OCI-LY7 (cell line): Measurements from ENCODE around the gene ERCC1. TPM values are rescaled to one million over a fixed set of nuclear protein-coding genes. Genes with fewer than 3 reads are reported as not detected.

ENCODE experiments used
- BruUV-seq: library from RNA; stranded (reverse); fragments of 400-500 nt; replicated peaks from 2 replicates; lab custom pipeline; 2021; lab: Mats Ljungman, UMichigan
- CTCF ChIA-PET: fragments of 300-600 bp; sonication (Branson Sonifier 250); formaldehyde crosslinking; loops from one replicate; lab custom pipeline; 2022; ENCODE audit warnings: antibody characterized with exemption; ENCODE audit not compliant: unreplicated experiment; lab: Charles Lee
- POLR2A ChIA-PET: fragments of 300-600 bp; sonication (Branson Sonifier 250); formaldehyde crosslinking; loops from one replicate; lab custom pipeline; 2022; ENCODE audit warnings: antibody characterized with exemption; lab: Charles Lee
- DNase-seq: peaks from one replicate; pipeline ENCODE4 v3.0.0-alpha.2; 2015; ENCODE audit warnings: low spot score
- H2AFZ ChIP-seq: fragments of 200-600 bp; sonication (generic), shearing (Covaris generic); 2 replicates; pipeline ENCODE4 v1.6.1; 2014; ENCODE audit warnings: mild to moderate bottlenecking, antibody characterized with exemption, low read length, moderate library complexity
- H3K27ac ChIP-seq: fragments of 200-600 bp; sonication (generic); 2 replicates; pipeline ENCODE4 v1.5.1; 2014; ENCODE audit warnings: mixed run types, low read depth, mild to moderate bottlenecking, moderate library complexity, low read length, inconsistent platforms; ENCODE audit not compliant: poor library complexity, severe bottlenecking
- H3K36me3 ChIP-seq: fragments of 200-600 bp; sonication (generic); 2 replicates; pipeline ENCODE4 v1.6.1; 2014; ENCODE audit warnings: mild to moderate bottlenecking, antibody characterized with exemption, low read length, moderate library complexity, mixed read lengths; ENCODE audit not compliant: insufficient read depth
- H3K4me1 ChIP-seq: fragments of 200-600 bp; sonication (generic); 2 replicates; pipeline ENCODE4 v1.5.1; 2014; ENCODE audit warnings: mild to moderate bottlenecking, low read length; ENCODE audit not compliant: insufficient read depth, poor library complexity, severe bottlenecking
- H3K4me2 ChIP-seq: fragments of 200-600 bp; sonication (generic); 2 replicates; pipeline ENCODE4 v1.6.1; 2014; ENCODE audit warnings: mild to moderate bottlenecking, low read length
- H3K4me3 ChIP-seq: fragments of 200-600 bp; sonication (generic); 2 replicates; pipeline ENCODE4 v1.5.1; 2014; ENCODE audit warnings: mild to moderate bottlenecking, low read depth, low read length; ENCODE audit not compliant: poor library complexity, severe bottlenecking
- H3K79me2 ChIP-seq: fragments of 200-600 bp; sonication (generic); 2 replicates; pipeline ENCODE4 v1.6.1; 2016; ENCODE audit warnings: low read depth, mild to moderate bottlenecking, low read length, moderate library complexity, mixed read lengths; ENCODE audit not compliant: insufficient read depth
- H3K9me2 ChIP-seq: fragments of 200-600 bp; sonication (generic); 2 replicates; pipeline ENCODE4 v1.6.1; 2016; ENCODE audit warnings: mild to moderate bottlenecking, low read length, mixed read lengths; ENCODE audit not compliant: insufficient read depth
- H3K9me3 ChIP-seq: fragments of 200-600 bp; sonication (generic); 2 replicates; pipeline ENCODE4 v1.6.1; 2014; ENCODE audit warnings: mild to moderate bottlenecking, mixed run types, low read length, mixed read lengths
- H4K20me1 ChIP-seq: fragments of 200-600 bp; sonication (generic); 2 replicates; pipeline ENCODE4 v1.6.1; 2014; ENCODE audit warnings: mild to moderate bottlenecking, antibody characterized with exemption, low read length, moderate library complexity, mixed read lengths; ENCODE audit not compliant: insufficient read depth
- EZH2phosphoT487 ChIP-seq: fragments of 200-600 bp; sonication (generic); IDR thresholded peaks from 2 replicates; pipeline ENCODE4 v1.6.1; 2018; ENCODE audit warnings: low read depth, borderline replicate concordance, mild to moderate bottlenecking, mixed run types, antibody characterized with exemption, low read length, moderate library complexity, mixed read lengths
- intact Hi-C: fragments of 100-400 bp; cut with micrococcal nuclease; formaldehyde crosslinking; loops from one replicate; pipeline ENCODE4 v1.10.0; 2022; ENCODE audit not compliant: unreplicated experiment
- total RNA-seq, 2 experiments: library from RNA; depleted of rRNA in 1 of 2; stranded (reverse); fragments of >200 nt in 1 of 2; shearing (Covaris generic) in 1 of 2; gene quantifications; 2 replicates each; pipeline ENCODE4 v1.2.3, GENCODE V29; 2014 to 2022
- TF ChIP-seq, protein P1 (sequence below): fragments of 200-600 bp; sonication (generic); conservative IDR thresholded peaks from 2 replicates; pipeline ENCODE4 v1.5.1; 2014; ENCODE audit warnings: mild to moderate bottlenecking, antibody characterized with exemption, low read length, moderate library complexity, mixed read lengths

The ERCC1 gene
- total RNA-seq, 2 experiments from 2014 or later: 46.2 to 125 TPM

DNA sequence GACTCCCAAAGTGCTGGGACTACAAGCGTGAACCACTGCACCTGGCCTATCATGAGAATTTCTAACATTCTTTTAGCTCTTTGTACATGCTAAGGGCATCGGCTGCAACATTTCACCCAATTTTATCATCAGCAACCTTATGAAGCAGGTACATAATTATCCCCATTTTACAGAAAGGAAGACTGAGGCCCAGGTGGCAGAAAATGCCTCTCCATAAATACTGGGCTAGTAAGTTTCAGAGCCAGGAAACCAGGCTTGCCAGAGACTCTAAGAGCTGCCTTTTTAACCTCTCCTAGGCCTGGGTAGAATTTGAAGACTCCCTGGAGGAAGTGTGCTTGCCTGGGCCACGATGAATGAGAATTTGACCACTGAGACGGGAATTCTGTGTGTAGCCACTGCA is 55.6 kb downstream of the ERCC1 start:
- no peak for TF ChIP-seq EZH2phosphoT487
- TF ChIP-seq, protein P1, sequence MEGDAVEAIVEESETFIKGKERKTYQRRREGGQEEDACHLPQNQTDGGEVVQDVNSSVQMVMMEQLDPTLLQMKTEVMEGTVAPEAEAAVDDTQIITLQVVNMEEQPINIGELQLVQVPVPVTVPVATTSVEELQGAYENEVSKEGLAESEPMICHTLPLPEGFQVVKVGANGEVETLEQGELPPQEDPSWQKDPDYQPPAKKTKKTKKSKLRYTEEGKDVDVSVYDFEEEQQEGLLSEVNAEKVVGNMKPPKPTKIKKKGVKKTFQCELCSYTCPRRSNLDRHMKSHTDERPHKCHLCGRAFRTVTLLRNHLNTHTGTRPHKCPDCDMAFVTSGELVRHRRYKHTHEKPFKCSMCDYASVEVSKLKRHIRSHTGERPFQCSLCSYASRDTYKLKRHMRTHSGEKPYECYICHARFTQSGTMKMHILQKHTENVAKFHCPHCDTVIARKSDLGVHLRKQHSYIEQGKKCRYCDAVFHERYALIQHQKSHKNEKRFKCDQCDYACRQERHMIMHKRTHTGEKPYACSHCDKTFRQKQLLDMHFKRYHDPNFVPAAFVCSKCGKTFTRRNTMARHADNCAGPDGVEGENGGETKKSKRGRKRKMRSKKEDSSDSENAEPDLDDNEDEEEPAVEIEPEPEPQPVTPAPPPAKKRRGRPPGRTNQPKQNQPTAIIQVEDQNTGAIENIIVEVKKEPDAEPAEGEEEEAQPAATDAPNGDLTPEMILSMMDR: no peak
- Histone ChIP-seq H3K9me2 (no peaks in the 10 kb centered on the region), H3K36me3 (peaks cover 3% of the 10 kb centered on the region; the same call in 1 of the 2 replicates), H3K4me1 (peaks cover 15% of the 10 kb centered on the region), H4K20me1 (no peaks in the 10 kb centered on the region), H3K79me2 (no peaks in the 10 kb centered on the region), H2AFZ (no peak overlapping the region), H3K27ac (no peak overlapping the region), H3K4me3 (no peak overlapping the region), H3K4me2 (no peak overlapping the region), H3K9me3 (no peaks in the 10 kb centered on the region)
- ChIA-PET POLR2A (interaction anchor here (1.0 kb wide), 1 partner anchor 110 kb away, joined by 3 read pairs; no protein-coding TSS in a partner anchor), CTCF (no interaction called here)
- no peak for DNase-seq
- no TSS peak for BruUV-seq
- intact Hi-C loops: no loop called here

DNA sequence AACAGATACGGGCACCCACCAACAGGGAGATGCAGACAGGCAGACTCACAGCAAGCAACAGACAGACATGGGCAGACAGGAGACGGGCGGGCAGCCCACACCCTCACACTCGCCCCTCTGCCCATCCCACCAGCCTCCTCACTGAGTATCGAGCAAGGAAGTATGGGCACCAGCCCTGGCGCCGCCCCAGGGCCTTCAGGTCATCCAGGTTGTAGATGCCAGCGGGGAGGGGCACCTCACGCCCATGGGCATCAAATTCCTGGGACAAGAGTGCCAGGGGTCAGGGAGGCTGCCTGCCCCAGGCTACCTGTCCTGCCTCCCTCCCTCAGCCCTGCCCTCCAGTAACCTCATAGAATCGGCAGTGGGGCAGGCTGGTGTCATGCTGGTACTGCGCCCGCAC is 59.0 kb downstream of the ERCC1 start:
- H3K36me3 ChIP-seq: peaks cover 12% of the 10 kb centered on the region; the same call in 1 of the 2 replicates
- H3K27ac ChIP-seq: no peak overlapping the region
- peaks cover 5% of the 10 kb centered on the region for H3K4me1 ChIP-seq
- BruUV-seq: no TSS peak
- no peaks in the 10 kb centered on the region for H3K9me3 ChIP-seq
- intact Hi-C loops: no loop called here
- H3K79me2 ChIP-seq: no peaks in the 10 kb centered on the region
- CTCF ChIA-PET: no interaction called here
- no peaks in the 10 kb centered on the region for H4K20me1 ChIP-seq
- H3K4me2 ChIP-seq: no peak overlapping the region
- H3K4me3 ChIP-seq: no peak overlapping the region
- TF ChIP-seq, protein P1: no peak
- TF ChIP-seq EZH2phosphoT487: no peak
- no peak overlapping the region for H2AFZ ChIP-seq
- no peak for DNase-seq
- no peaks in the 10 kb centered on the region for H3K9me2 ChIP-seq
- POLR2A ChIA-PET: no interaction called here

DNA sequence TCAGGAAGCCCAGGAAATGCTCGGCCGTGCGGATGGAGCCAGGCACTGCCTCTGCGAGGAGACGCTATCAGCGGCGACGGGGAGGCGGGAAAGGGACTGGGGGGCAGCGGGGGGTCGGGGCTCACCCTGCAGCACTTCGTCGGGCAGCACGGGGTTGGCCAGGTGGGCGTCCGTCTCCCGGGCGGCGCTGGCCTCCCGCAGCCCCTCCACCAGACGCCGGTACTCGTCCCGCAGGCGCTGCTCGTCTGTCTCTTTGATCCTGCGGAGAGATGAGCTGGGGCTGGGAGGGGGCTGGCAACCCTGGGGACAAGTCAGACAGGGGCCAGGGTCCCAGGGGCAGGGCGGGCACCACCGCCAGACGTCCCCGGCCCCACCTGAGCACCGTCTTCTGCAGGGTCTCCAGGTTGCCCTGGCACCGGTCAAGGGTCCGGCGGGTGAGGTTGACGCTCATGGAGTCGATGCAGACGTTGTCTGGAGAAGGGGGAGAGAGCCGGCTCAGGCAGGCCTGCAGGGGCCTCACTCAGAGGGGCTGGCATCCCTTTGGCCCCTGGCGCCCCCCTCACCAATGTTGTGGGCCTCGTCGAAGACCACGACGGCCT is 59.8 kb downstream of the ERCC1 start:
- Histone ChIP-seq H3K4me3 (no peak overlapping the region), H4K20me1 (no peaks in the 10 kb centered on the region), H3K4me1 (no peaks in the 10 kb centered on the region), H3K9me3 (no peaks in the 10 kb centered on the region), H3K27ac (no peak overlapping the region), H3K36me3 (peaks cover 13% of the 10 kb centered on the region; the same call in 1 of the 2 replicates), H3K79me2 (no peaks in the 10 kb centered on the region), H3K4me2 (no peak overlapping the region), H3K9me2 (no peaks in the 10 kb centered on the region), H2AFZ (no peak overlapping the region)
- DNase-seq: no peak
- ChIA-PET CTCF (no interaction called here), POLR2A (no interaction called here)
- TF ChIP-seq EZH2phosphoT487: no peak
- TF ChIP-seq, protein P1: no peak
- intact Hi-C loops: no loop called here
- no TSS peak for BruUV-seq
